H1 (cell line): ENCODE measurements around the gene GAK. TPM values are rescaled to one million over a fixed set of nuclear protein-coding genes. Genes with fewer than 3 reads are reported as not detected.

ENCODE experiments used
- CTCF ChIA-PET: fragments of 300-600 bp; sonication (Branson Sonifier 250); formaldehyde crosslinking; loops from one replicate; lab custom pipeline; 2021; ENCODE audit not compliant: partially characterized antibody; lab: Charles Lee
- POLR2A ChIA-PET: fragments of 300-600 bp; sonication (Branson Sonifier 250); formaldehyde crosslinking; loops from one replicate; lab custom pipeline; 2021; ENCODE audit warnings: inconsistent platforms; ENCODE audit not compliant: partially characterized antibody; lab: Charles Lee
- DNase-seq, 2 experiments: peaks; one replicate each; pipeline versions ENCODE4 v3.0.0 to v3.0.0-alpha.2; 2010 to 2022; ENCODE audit warnings: low spot score in 2 of 2, low read depth in 1 of 2, mixed read lengths in 1 of 2
- FAIRE-seq: peaks from 2 replicates; lab custom pipeline; 2011; peaks lifted over from hg19 to GRCh38; lab: Jason Lieb, UNC
- H2AFZ ChIP-seq: 2 replicates; pipeline ENCODE4 v1.8.1; 2012; ENCODE audit warnings: low read length, inconsistent platforms
- H2AK5ac ChIP-seq: 2 replicates; pipeline ENCODE4 v1.6.1; 2013; ENCODE audit warnings: low read depth, low read length
- H2BK120ac ChIP-seq: replicated peaks from 2 replicates; pipeline ENCODE3; 2013; ENCODE audit warnings: low read depth, low read length, inconsistent platforms
- H2BK12ac ChIP-seq: 2 replicates; pipeline ENCODE4 v1.6.1; 2013; ENCODE audit warnings: low read depth, low read length
- H2BK15ac ChIP-seq: 2 replicates; pipeline ENCODE4 v1.6.1; 2013; ENCODE audit warnings: low read length
- H2BK20ac ChIP-seq: 2 replicates; pipeline ENCODE4 v1.6.1; 2013; ENCODE audit warnings: low read length
- H2BK5ac ChIP-seq: 2 replicates; pipeline ENCODE4 v1.6.1; 2013; ENCODE audit warnings: low read depth, low read length
- H3K14ac ChIP-seq: 2 replicates; pipeline ENCODE4 v1.6.1; 2013; ENCODE audit warnings: inconsistent platforms; ENCODE audit not compliant: insufficient read length
- H3K18ac ChIP-seq: 2 replicates; pipeline ENCODE4 v1.6.1; 2013; ENCODE audit warnings: low read length; ENCODE audit errors: extremely low read depth
- H3K23ac ChIP-seq: 2 replicates; pipeline ENCODE4 v1.6.1; 2013; ENCODE audit warnings: inconsistent platforms; ENCODE audit not compliant: insufficient read length
- H3K23me2 ChIP-seq: 2 replicates; pipeline ENCODE4 v1.6.1; 2013; ENCODE audit warnings: low read depth, low read length
- H3K27ac ChIP-seq: 2 replicates; pipeline ENCODE4 v1.6.1; 2011; ENCODE audit warnings: low read depth, low read length, inconsistent platforms
- H3K27me3 ChIP-seq, 4 experiments: replicated peaks in 1 of 4; 1 replicate in 1 of 4; 2 replicates in 3 of 4; pipeline versions ENCODE4 v1.6.1 to v1.8.1; 2011 to 2013; ENCODE audit warnings: low read length in 3 of 4, mild to moderate bottlenecking in 3 of 4, inconsistent platforms in 2 of 4, mixed read lengths in 2 of 4, moderate library complexity in 1 of 4; ENCODE audit not compliant: control insufficient read depth in 3 of 4, insufficient read depth in 3 of 4; ENCODE audit errors: extremely low read depth in 1 of 4
- H3K36me3 ChIP-seq, 4 experiments: 2 replicates each; pipeline versions ENCODE4 v1.6.1 to v1.8.1; 2011 to 2013; ENCODE audit warnings: mild to moderate bottlenecking in 4 of 4, low read length in 3 of 4, moderate library complexity in 2 of 4, control low read depth in 1 of 4, inconsistent platforms in 1 of 4; ENCODE audit not compliant: insufficient read depth in 4 of 4, control insufficient read depth in 2 of 4
- H3K4ac ChIP-seq: replicated peaks from 2 replicates; pipeline ENCODE3; 2013; ENCODE audit warnings: low read length, low read depth, mixed read lengths, inconsistent platforms; ENCODE audit not compliant: insufficient read length
- H3K4me1 ChIP-seq, 4 experiments: replicated peaks in 1 of 4; 1 replicate in 1 of 4; 2 replicates in 3 of 4; pipeline versions ENCODE4 v1.6.1 to v1.8.1; 2011 to 2013; ENCODE audit warnings: low read length in 3 of 4, inconsistent platforms in 2 of 4, mixed read lengths in 1 of 4; ENCODE audit not compliant: insufficient read depth in 4 of 4, control insufficient read depth in 3 of 4
- H3K4me2 ChIP-seq, 2 experiments: 2 replicates each; pipeline versions ENCODE4 v1.6.1 to v1.8.1; 2011 to 2013; ENCODE audit warnings: low read depth in 2 of 2, low read length in 2 of 2, control low read depth in 1 of 2, inconsistent platforms in 1 of 2, mild to moderate bottlenecking in 1 of 2; ENCODE audit not compliant: insufficient read depth in 1 of 2
- H3K4me3 ChIP-seq, 4 experiments: fragments of 200-600, 300-600 bp in 1 of 4; sonication (generic), shearing (Covaris generic), sonication (Bioruptor Twin) in 1 of 4; 2 replicates each; pipeline versions ENCODE4 v1.5.1 to v1.8.1; 2011 to 2016; ENCODE audit warnings: low read length in 4 of 4, low read depth in 3 of 4, control low read depth in 2 of 4, inconsistent platforms in 2 of 4, mild to moderate bottlenecking in 2 of 4, mixed read lengths in 1 of 4, moderate library complexity in 1 of 4; ENCODE audit not compliant: insufficient read depth in 2 of 4; ENCODE audit errors: extremely low read depth in 1 of 4
- H3K56ac ChIP-seq: replicated peaks from 2 replicates; pipeline ENCODE3; 2013; ENCODE audit warnings: low read depth, mild to moderate bottlenecking, mixed read lengths, low read length, inconsistent platforms; ENCODE audit not compliant: insufficient read length
- H3K79me1 ChIP-seq: 2 replicates; pipeline ENCODE4 v1.6.1; 2013; ENCODE audit warnings: low read depth, low read length, control low read depth
- H3K79me2 ChIP-seq, 2 experiments: 2 replicates each; pipeline versions ENCODE4 v1.6.1 to v1.8.1; 2012 to 2013; ENCODE audit warnings: low read length in 2 of 2, mild to moderate bottlenecking in 2 of 2, inconsistent platforms in 1 of 2; ENCODE audit not compliant: insufficient read depth in 2 of 2, control insufficient read depth in 1 of 2
- H3K9ac ChIP-seq, 4 experiments: replicated peaks in 1 of 4; 1 replicate in 1 of 4; 2 replicates in 3 of 4; pipeline versions ENCODE4 v1.6.1 to v1.8.1; 2011 to 2013; ENCODE audit warnings: low read depth in 3 of 4, low read length in 3 of 4, control low read depth in 2 of 4, mild to moderate bottlenecking in 2 of 4, moderate library complexity in 2 of 4, inconsistent platforms in 1 of 4; ENCODE audit errors: extremely low read depth in 1 of 4
- H3K9me3 ChIP-seq, 2 experiments: 2 replicates each; pipeline versions ENCODE4 v1.6.1 to v1.8.1; 2012 to 2013; ENCODE audit warnings: mild to moderate bottlenecking in 2 of 2, moderate library complexity in 2 of 2, control low read depth in 1 of 2, inconsistent platforms in 1 of 2, low read depth in 1 of 2, low read length in 1 of 2, mixed read lengths in 1 of 2; ENCODE audit not compliant: insufficient read depth in 2 of 2
- H4K20me1 ChIP-seq, 2 experiments: replicated peaks in 1 of 2; 2 replicates each; pipeline versions ENCODE3 to v1.8.1; 2011 to 2013; ENCODE audit warnings: inconsistent platforms in 2 of 2, low read length in 2 of 2, mild to moderate bottlenecking in 1 of 2; ENCODE audit not compliant: insufficient read depth in 2 of 2, control insufficient read depth in 1 of 2
- H4K5ac ChIP-seq: 2 replicates; pipeline ENCODE4 v1.6.1; 2013; ENCODE audit warnings: low read length, low read depth, mixed read lengths, inconsistent platforms; ENCODE audit not compliant: insufficient read length
- H4K8ac ChIP-seq: 2 replicates; pipeline ENCODE4 v1.8.0; 2013; ENCODE audit warnings: mild to moderate bottlenecking, moderate library complexity, low read length, inconsistent platforms; ENCODE audit not compliant: insufficient read depth; ENCODE audit errors: extremely low read depth
- H4K91ac ChIP-seq: replicated peaks from 2 replicates; pipeline ENCODE3; 2013; ENCODE audit warnings: low read length, mixed read lengths, inconsistent platforms; ENCODE audit not compliant: insufficient read length
- BCL11A ChIP-seq, 2 experiments: IDR thresholded peaks; one replicate each; pipeline ENCODE4 v1.6.1; 2011; ENCODE audit warnings: low read depth in 2 of 2, low read length in 2 of 2, mild to moderate bottlenecking in 2 of 2
- CREB1 ChIP-seq: IDR thresholded peaks from 2 replicates; pipeline ENCODE4 v1.6.1; 2012; ENCODE audit warnings: inconsistent platforms
- CTBP2 ChIP-seq: IDR thresholded peaks from 2 replicates; pipeline ENCODE4 v1.7.0; 2011; ENCODE audit warnings: borderline replicate concordance, mild to moderate bottlenecking, moderate library complexity, mixed read lengths, low read length; ENCODE audit not compliant: insufficient read depth, insufficient read length
- JUN ChIP-seq: IDR thresholded peaks from 2 replicates; pipeline ENCODE4 v1.6.1; 2011; ENCODE audit warnings: low read depth, mild to moderate bottlenecking, improper control_type of control experiment, low read length
- POU5F1 ChIP-seq: IDR thresholded peaks from 2 replicates; pipeline ENCODE4 v1.6.1; 2011; ENCODE audit warnings: low read depth, mild to moderate bottlenecking, low read length, moderate library complexity
- RXRA ChIP-seq: IDR thresholded peaks from 2 replicates; pipeline ENCODE4 v1.6.1; 2011; ENCODE audit warnings: low read depth, mild to moderate bottlenecking, low read length, moderate library complexity; ENCODE audit not compliant: insufficient read depth
- SP4 ChIP-seq: IDR thresholded peaks from 2 replicates; pipeline ENCODE4 v1.6.1; 2012; ENCODE audit warnings: low read length, inconsistent platforms
- SRF ChIP-seq: IDR thresholded peaks from 2 replicates; pipeline ENCODE4 v1.6.1; 2011; ENCODE audit warnings: mild to moderate bottlenecking, low read depth, low read length, moderate library complexity
- TEAD4 ChIP-seq: IDR thresholded peaks from 2 replicates; pipeline ENCODE4 v1.6.1; 2012; ENCODE audit warnings: low read depth, low read length, inconsistent platforms, mixed read lengths
- WGBS, 2 experiments: shearing (Covaris generic) in 1 of 2; methylation state at CpG; one replicate each; pipeline versions ENCODE4 v1.1.6 to v1.1.7; 2013 to 2015; ENCODE audit warnings: low lambda C conversion rate in 2 of 2, mixed read lengths in 2 of 2, inconsistent platforms in 1 of 2, low coverage in 1 of 2, missing lambda C conversion rate in 1 of 2; ENCODE audit not compliant: insufficient replicate concordance in 2 of 2, insufficient coverage in 1 of 2, insufficient read length in 1 of 2; ENCODE audit errors: extremely low coverage in 1 of 2, missing lambda C conversion rate in 1 of 2; 5-methylcytosine and 5-hydroxymethylcytosine counted together
- polyA plus RNA-seq, 7 experiments: library from polyadenylated mRNA; depleted of rRNA in 3 of 7; stranded (reverse) in 5 of 7; unstranded in 2 of 7; fragments of >200 nt in 5 of 7; fragments of 200-250 nt in 2 of 7; gene quantifications; 1 replicate in 5 of 7; 2 replicates in 1 of 7; 4 replicates in 1 of 7; pipeline versions ENCODE4 v1.2.1 to v1.2.3, GENCODE V29; 2011 to 2013; ENCODE audit warnings: missing spikeins in 2 of 7, mixed read lengths in 2 of 7
- total RNA-seq: library from RNA; stranded (reverse); fragmentation: NEBNext Ultra II Directional; extraction: Animal tissue kit (Norgen Biotek cat#: 25700); gene quantifications from 2 replicates; pipeline ENCODE4 v1.2.1, GENCODE V29; 2021
- TF ChIP-seq, protein P1 (sequence below): IDR thresholded peaks from 2 replicates; pipeline ENCODE4 v1.6.1; 2011; ENCODE audit warnings: low read depth, mild to moderate bottlenecking, low read length; ENCODE audit not compliant: insufficient read depth
- TF ChIP-seq, protein P2 (sequence below): IDR thresholded peaks from 2 replicates; pipeline ENCODE4 v1.6.1; 2012; ENCODE audit warnings: inconsistent platforms

GAK gene
- total and polyA plus RNA-seq, 2 of the 8 experiments (the other 6 are each of a cell fraction or from before 2014, with no cell fraction given): 31.5 to 70.8 TPM

DNA sequence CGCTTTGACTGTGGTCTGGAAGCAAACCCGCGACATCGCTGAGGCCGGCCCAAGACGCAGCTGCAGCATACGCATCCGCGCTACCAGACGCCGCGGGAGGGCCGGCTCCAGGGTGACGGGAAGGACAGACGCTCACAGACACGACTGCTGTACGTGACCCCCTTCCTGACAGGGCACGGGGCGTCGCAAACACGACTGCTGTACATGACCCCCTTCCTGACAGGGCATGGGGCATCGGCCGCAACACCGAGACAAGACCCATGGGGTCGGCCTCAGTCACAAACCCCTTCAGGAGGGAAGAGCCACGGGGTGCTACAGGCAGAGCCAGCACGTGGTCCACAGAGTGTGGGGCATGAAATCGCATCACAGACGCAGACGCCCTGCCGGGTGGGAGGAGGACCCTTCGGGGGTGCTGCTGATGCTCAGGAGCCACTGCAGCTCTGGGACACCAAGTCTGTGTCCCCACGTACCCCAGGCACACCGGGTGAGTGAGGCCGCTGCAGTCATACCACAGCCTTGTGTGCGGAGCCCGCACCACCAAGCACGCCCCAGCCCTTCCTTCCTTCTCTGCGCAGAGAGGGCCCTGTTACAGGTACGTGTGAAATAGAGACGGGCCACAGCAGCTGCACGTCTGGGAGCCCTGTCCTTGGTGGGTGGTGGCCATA, 67.5 kb downstream of the GAK start:
- FAIRE-seq: no peak
- 92% methylated on average over 42 of the region's 42 CpGs; no CpG with 5 or more reads in 1 of the 2 experiments for WGBS, 2 experiments
- TF ChIP-seq TEAD4: no peak
- TF ChIP-seq POU5F1: no peak
- no peak for TF ChIP-seq CTBP2
- TF ChIP-seq CREB1: no peak
- TF ChIP-seq, protein P1, sequence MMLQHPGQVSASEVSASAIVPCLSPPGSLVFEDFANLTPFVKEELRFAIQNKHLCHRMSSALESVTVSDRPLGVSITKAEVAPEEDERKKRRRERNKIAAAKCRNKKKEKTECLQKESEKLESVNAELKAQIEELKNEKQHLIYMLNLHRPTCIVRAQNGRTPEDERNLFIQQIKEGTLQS: no peak
- no peak for TF ChIP-seq SP4
- no peak for TF ChIP-seq BCL11A (IDR thresholded peaks at IDR 0.05; ENCODE audit: low read depth in 2 of 2, low read length in 2 of 2)
- no peak for TF ChIP-seq JUN
- TF ChIP-seq SRF: no peak
- no peak for TF ChIP-seq RXRA
- TF ChIP-seq, protein P2, sequence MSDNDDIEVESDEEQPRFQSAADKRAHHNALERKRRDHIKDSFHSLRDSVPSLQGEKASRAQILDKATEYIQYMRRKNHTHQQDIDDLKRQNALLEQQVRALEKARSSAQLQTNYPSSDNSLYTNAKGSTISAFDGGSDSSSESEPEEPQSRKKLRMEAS: no peak

More for the DNA sequence above, 67.5 kb downstream of the GAK start:
- no peak overlapping the region for H3K4me3 ChIP-seq
- ChIA-PET POLR2A (no interaction called here), CTCF (interaction anchor here (0.7 to 2.3 kb wide), 4 partner anchors 9 to 247 kb away, joined by 3 to 10 read pairs (median 6); no protein-coding TSS in a partner anchor)
- H4K20me1 ChIP-seq: peaks cover 0 to 14% of the 10 kb centered on the region in 2 experiments
- H2BK20ac ChIP-seq: no peak overlapping the region
- H2BK5ac ChIP-seq: no peak overlapping the region
- no peak overlapping the region for H4K5ac ChIP-seq
- peaks cover 3% of the 10 kb centered on the region for H3K79me1 ChIP-seq
- no peak overlapping the region for H3K18ac ChIP-seq
- no peak overlapping the region for H2AK5ac ChIP-seq
- H3K79me2 ChIP-seq: no peaks in the 10 kb centered on the region
- peaks cover 2 to 24% (median 15%) of the 10 kb centered on the region in 4 experiments; a peak in 7 of 8 replicates for H3K36me3 ChIP-seq
- H2BK12ac ChIP-seq: no peak overlapping the region
- no peak overlapping the region for H3K4ac ChIP-seq
- no peaks in the 10 kb centered on the region for H3K27me3 ChIP-seq
- no peaks in the 10 kb centered on the region for H3K4me1 ChIP-seq
- no peak overlapping the region for H3K27ac ChIP-seq
- no peak overlapping the region for H3K9ac ChIP-seq
- peaks cover 0 to 5% of the 10 kb centered on the region in 2 experiments; a peak in 1 of 4 replicates for H3K9me3 ChIP-seq
- no peak overlapping the region for H3K56ac ChIP-seq
- H4K8ac ChIP-seq: no peak overlapping the region
- H4K91ac ChIP-seq: no peak overlapping the region
- DNase-seq: no peak
- no peak overlapping the region for H2BK15ac ChIP-seq
- H2BK120ac ChIP-seq: no peak overlapping the region
- H3K23ac ChIP-seq: no peak overlapping the region
- H3K4me2 ChIP-seq: no peak overlapping the region
- no peak overlapping the region for H3K14ac ChIP-seq
- H3K23me2 ChIP-seq: 0 out of 2 replicates have a peak, but pooled peaks cover 3% of the 10 kb centered on the region
- no peak overlapping the region for H2AFZ ChIP-seq
